Spleen (tissue), 11 donors: Measurements from ENCODE around the gene AADACL2. TPM values are rescaled to one million over a fixed set of nuclear protein-coding genes. Genes with fewer than 3 reads are reported as not detected.

Experiments
- DNase-seq: peaks from one replicate; pipeline ENCODE4 v3.0.0-alpha.2; 2020
- H3K27ac ChIP-seq, 8 donors: fragments of 200-600 bp; sonication (generic) in 7 of 8; 1 replicate in 4 of 8; 2 replicates in 4 of 8; pipeline versions ENCODE4 v1.5.0 to v1.8.0; 2016 to 2021; ENCODE audit warnings: inconsistent platforms in 4 of 8, mild to moderate bottlenecking in 4 of 8, moderate library complexity in 1 of 8
- H3K27me3 ChIP-seq, 7 donors: fragments of 200-600 bp; sonication (generic) in 6 of 7; replicated peaks in 1 of 7; 1 replicate in 4 of 7; 2 replicates in 3 of 7; pipeline versions ENCODE4 v1.5.0 to v1.8.0; 2016 to 2021; ENCODE audit warnings: inconsistent platforms in 3 of 7, mild to moderate bottlenecking in 1 of 7
- H3K36me3 ChIP-seq, 6 donors: fragments of 200-600 bp; sonication (generic) in 5 of 6; 1 replicate in 4 of 6; 2 replicates in 2 of 6; pipeline versions ENCODE4 v1.5.0 to v1.8.0; 2016 to 2021; ENCODE audit warnings: inconsistent platforms in 2 of 6
- H3K4me1 ChIP-seq, 6 donors: fragments of 200-600 bp; sonication (generic) in 5 of 6; 1 replicate in 3 of 6; 2 replicates in 3 of 6; pipeline versions ENCODE4 v1.5.0 to v1.8.0; 2016 to 2021; ENCODE audit warnings: inconsistent platforms in 3 of 6
- H3K4me3 ChIP-seq, 8 donors: fragments of 200-600 bp; sonication (generic) in 7 of 8; 1 replicate in 4 of 8; 2 replicates in 4 of 8; pipeline versions ENCODE4 v1.5.0 to v1.8.0; 2016 to 2021; ENCODE audit warnings: inconsistent platforms in 4 of 8, mild to moderate bottlenecking in 4 of 8, moderate library complexity in 2 of 8
- H3K9me3 ChIP-seq, 8 donors: fragments of 200-600 bp; sonication (generic) in 7 of 8; 1 replicate in 4 of 8; 2 replicates in 4 of 8; pipeline versions ENCODE4 v1.5.0 to v1.8.0; 2016 to 2021; ENCODE audit warnings: inconsistent platforms in 4 of 8
- POLR2A ChIP-seq, 3 donors: fragments of 450-650 bp; IDR thresholded peaks; one replicate each; pipeline ENCODE4 v1.5.1; 2017; ENCODE audit warnings: antibody characterized with exemption in 3 of 3, mild to moderate bottlenecking in 1 of 3
- POLR2AphosphoS5 ChIP-seq, 3 donors: sonication (generic); formaldehyde crosslinking; IDR thresholded peaks; one replicate each; pipeline ENCODE4 v1.5.1; 2017; ENCODE audit warnings: antibody characterized with exemption in 3 of 3
- WGBS, 5 donors: extraction: QIAGEN DNeasy Blood & Tissue Kit in 3 of 5; methylation state at CpG; one replicate each; pipeline versions ENCODE4 v1.1.5 to v1.1.7; 2013 to 2018; 5-methylcytosine and 5-hydroxymethylcytosine counted together
- intact Hi-C: fragments of 100-400 bp; cut with DNase I; formaldehyde crosslinking; loops from one replicate; pipeline ENCODE4 v1.15.0; 2023; ENCODE audit warnings: low total_unique reads
- polyA plus RNA-seq, 3 donors: library from polyadenylated mRNA; stranded (reverse); fragments of 200-250 nt; gene quantifications; one replicate each; pipeline ENCODE4 v1.2.1, GENCODE V29; 2013
- total RNA-seq, 7 donors: library from RNA; depleted of rRNA in 3 of 7; stranded (reverse); fragments of >200 nt in 3 of 7; fragmentation: NEBNext Ultra II Directional in 4 of 7; extraction: Animal tissue kit (Norgen Biotek cat#: 25700) in 4 of 7; gene quantifications; one replicate each; pipeline versions ENCODE4 v1.1.0 to v1.2.1, GENCODE V29; 2016 to 2021
- TF ChIP-seq, protein P1 (sequence below), 11 experiments: fragments of 200-600 bp in 7 of 11; fragments of 450-650 bp in 4 of 11; sonication (generic) in 4 of 11; IDR thresholded peaks in 8 of 11; conservative IDR thresholded peaks in 3 of 11; 1 replicate in 7 of 11; 2 replicates in 4 of 11; pipeline versions ENCODE4 v1.4.0 to v1.8.0; 2016 to 2021; ENCODE audit warnings: antibody characterized with exemption in 11 of 11, inconsistent platforms in 4 of 11, mild to moderate bottlenecking in 1 of 11
- donor health status: healthy with polysubstance abuse.
- donor health status: DM: no; HTN: no; CAD: no; lungs with moderate emphysema.
- donor health status: DM: no; HTN: no; CAD: no.
- donor health status: Bipolar disorder and iron deficiency.
- donor health status: healthy.
- donor health status: DM: no; HTN: no; CAD: no.
- donor health status: DM: yes; HTN: yes; CAD: no.

AADACL2 gene
- total and polyA plus RNA-seq, 10 donors, result not detected

DNA sequence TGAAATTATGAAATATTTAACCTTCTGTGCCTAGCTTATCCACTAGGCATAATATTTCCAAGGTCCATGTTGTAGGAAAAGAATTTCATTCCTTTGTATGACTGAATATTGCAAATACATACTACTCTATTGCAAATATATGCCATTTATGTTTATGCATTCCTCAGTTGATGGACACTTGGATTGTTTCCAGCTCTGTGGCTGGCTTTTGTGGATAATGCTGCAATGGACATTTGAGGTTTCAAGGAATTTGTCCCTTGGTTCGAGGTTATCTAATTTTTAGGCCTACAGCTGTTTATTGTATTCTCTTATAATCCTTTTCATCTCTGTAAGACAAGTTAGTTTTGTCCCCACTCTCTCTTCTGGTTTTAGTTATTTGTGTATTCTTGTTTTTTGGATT is 7.7 kb upstream of the AADACL2 start:
- Histone ChIP-seq H3K27me3 (no peaks in the 10 kb centered on the region), H3K4me1 (no peaks in the 10 kb centered on the region), H3K27ac (no peak overlapping the region), H3K9me3 (peaks cover 0 to 19% (median 10%) of the 10 kb centered on the region in 8 donors), H3K4me3 (no peak overlapping the region), H3K36me3 (no peaks in the 10 kb centered on the region)
- intact Hi-C loops, result no loop called here
- WGBS, 5 donors, result 52 to 83% (median 72%) methylated on average over 1 of the region's 1 CpG
- TF ChIP-seq POLR2AphosphoS5 (IDR thresholded peaks at IDR 0.05) (no peak), POLR2A (IDR thresholded peaks at IDR 0.05) (no peak)
- TF ChIP-seq, protein P1, sequence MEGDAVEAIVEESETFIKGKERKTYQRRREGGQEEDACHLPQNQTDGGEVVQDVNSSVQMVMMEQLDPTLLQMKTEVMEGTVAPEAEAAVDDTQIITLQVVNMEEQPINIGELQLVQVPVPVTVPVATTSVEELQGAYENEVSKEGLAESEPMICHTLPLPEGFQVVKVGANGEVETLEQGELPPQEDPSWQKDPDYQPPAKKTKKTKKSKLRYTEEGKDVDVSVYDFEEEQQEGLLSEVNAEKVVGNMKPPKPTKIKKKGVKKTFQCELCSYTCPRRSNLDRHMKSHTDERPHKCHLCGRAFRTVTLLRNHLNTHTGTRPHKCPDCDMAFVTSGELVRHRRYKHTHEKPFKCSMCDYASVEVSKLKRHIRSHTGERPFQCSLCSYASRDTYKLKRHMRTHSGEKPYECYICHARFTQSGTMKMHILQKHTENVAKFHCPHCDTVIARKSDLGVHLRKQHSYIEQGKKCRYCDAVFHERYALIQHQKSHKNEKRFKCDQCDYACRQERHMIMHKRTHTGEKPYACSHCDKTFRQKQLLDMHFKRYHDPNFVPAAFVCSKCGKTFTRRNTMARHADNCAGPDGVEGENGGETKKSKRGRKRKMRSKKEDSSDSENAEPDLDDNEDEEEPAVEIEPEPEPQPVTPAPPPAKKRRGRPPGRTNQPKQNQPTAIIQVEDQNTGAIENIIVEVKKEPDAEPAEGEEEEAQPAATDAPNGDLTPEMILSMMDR (IDR thresholded peaks at IDR 0.05 in 8 of 11, conservative IDR thresholded peaks at IDR 0.05 in 3 of 11), result no peak
- no peak for DNase-seq

DNA sequence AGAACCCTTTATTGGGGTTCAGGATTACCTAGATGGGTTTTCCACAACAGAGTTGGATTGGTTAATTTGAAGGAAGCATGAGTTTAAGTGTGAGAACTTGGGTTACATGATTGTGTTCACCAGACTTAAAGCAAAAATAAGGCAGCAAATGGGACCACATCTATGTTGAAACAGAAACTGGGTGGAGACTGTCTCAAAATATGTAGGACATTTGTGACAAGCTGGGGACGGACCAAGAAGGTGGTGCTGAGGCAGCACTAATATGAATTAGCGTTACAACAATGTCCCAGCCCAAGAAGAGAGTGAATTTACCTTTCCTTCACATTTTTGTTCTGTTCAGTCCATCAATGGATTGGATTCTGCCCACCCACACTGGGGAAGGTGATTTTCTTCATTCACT is 866 bp upstream of the AADACL2 start:
- Histone ChIP-seq H3K27ac (no peak overlapping the region), H3K36me3 (no peaks in the 10 kb centered on the region), H3K4me3 (no peak overlapping the region), H3K27me3 (no peaks in the 10 kb centered on the region), H3K4me1 (no peaks in the 10 kb centered on the region), H3K9me3 (peaks cover 0 to 11% (median 0%) of the 10 kb centered on the region in 8 donors)
- no peak for DNase-seq
- TF ChIP-seq POLR2A (IDR thresholded peaks at IDR 0.05), result no peak
- TF ChIP-seq POLR2AphosphoS5 (IDR thresholded peaks at IDR 0.05), result no peak
- TF ChIP-seq, protein P1 (IDR thresholded peaks at IDR 0.05 in 8 of 11, conservative IDR thresholded peaks at IDR 0.05 in 3 of 11), result no peak
- intact Hi-C loops, result no loop called here
- WGBS, 5 donors, result 78 to 95% (median 91%) methylated on average over 2 of the region's 2 CpGs

DNA sequence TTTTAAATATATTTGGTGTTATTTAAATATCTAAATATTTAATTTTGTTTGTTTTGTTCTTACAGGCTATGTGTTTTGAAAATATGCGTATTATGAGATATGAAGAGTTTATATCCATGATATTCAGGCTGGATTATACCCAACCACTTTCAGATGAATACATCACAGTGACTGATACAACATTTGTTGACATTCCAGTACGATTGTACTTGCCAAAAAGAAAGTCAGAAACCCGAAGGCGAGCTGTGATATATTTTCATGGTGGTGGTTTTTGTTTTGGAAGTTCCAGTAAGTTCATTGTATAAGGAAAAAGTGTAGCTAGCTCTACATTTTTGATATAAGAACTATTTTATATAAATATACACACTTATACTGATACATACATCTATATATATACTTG is 6.9 kb downstream of the AADACL2 start:
- H3K4me3 ChIP-seq, result no peak overlapping the region
- TF ChIP-seq, protein P1 (IDR thresholded peaks at IDR 0.05 in 8 of 11, conservative IDR thresholded peaks at IDR 0.05 in 3 of 11), result no peak
- TF ChIP-seq POLR2AphosphoS5 (IDR thresholded peaks at IDR 0.05) (no peak), POLR2A (IDR thresholded peaks at IDR 0.05) (no peak)
- H3K27me3 ChIP-seq, result no peaks in the 10 kb centered on the region
- WGBS, 5 donors, result 72 to 88% (median 83%) methylated on average over 4 of the region's 4 CpGs
- intact Hi-C loops, result no loop called here
- peaks cover 0 to 9% (median 0%) of the 10 kb centered on the region in 8 donors for H3K9me3 ChIP-seq
- H3K27ac ChIP-seq, result no peak overlapping the region
- no peaks in the 10 kb centered on the region for H3K36me3 ChIP-seq
- no peak for DNase-seq
- H3K4me1 ChIP-seq, result no peaks in the 10 kb centered on the region

DNA sequence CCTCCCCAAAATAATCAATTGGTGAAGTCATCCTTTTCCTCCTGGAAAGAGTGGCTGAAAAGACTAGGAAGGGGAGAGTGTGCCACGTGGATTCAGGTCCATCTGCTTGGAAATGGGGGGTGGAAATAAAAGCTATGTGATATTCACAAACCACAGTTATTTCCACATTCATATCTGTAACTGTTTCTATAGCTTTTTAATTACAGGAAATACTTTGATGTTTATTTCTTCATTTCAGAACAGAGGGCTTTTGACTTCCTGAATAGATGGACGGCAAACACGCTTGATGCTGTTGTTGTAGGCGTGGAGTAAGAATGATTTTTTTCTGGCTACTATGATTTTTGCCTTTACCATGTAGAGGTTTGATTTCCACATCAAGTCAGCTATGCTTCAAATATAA is 10.1 kb downstream of the AADACL2 start:
- Histone ChIP-seq H3K27ac (no peak overlapping the region), H3K27me3 (no peaks in the 10 kb centered on the region), H3K36me3 (no peaks in the 10 kb centered on the region), H3K4me3 (no peak overlapping the region), H3K9me3 (peaks cover 0 to 7% (median 5%) of the 10 kb centered on the region in 8 donors), H3K4me1 (no peaks in the 10 kb centered on the region)
- no peak for DNase-seq
- intact Hi-C loops, result no loop called here
- WGBS, 5 donors, result 12 to 26% (median 17%) methylated on average over 4 of the region's 4 CpGs
- no peak for TF ChIP-seq POLR2A (IDR thresholded peaks at IDR 0.05)
- no peak for TF ChIP-seq POLR2AphosphoS5 (IDR thresholded peaks at IDR 0.05)
- TF ChIP-seq, protein P1 (IDR thresholded peaks at IDR 0.05 in 8 of 11, conservative IDR thresholded peaks at IDR 0.05 in 3 of 11), result no peak
